GM19043 (cell line): Measurements from ENCODE around the gene SHF.
"Not testable (repeated sequence)": the region's sequence is repeated elsewhere in the genome, so short reads cannot be mapped to it uniquely, and the experiment has no call there.

Source experiments
- ATAC-seq: cut with Tn5 transposase; IDR thresholded peaks from one replicate; pipeline ENCODE4 v1.9.1; 2021; ENCODE audit warnings: low read depth; ENCODE audit not compliant: unreplicated experiment

Gene SHF

GRCh38 chr15:45148076-45149059 is 39.4 kb downstream of the SHF start:
- ATAC-seq = no peak

DNA sequence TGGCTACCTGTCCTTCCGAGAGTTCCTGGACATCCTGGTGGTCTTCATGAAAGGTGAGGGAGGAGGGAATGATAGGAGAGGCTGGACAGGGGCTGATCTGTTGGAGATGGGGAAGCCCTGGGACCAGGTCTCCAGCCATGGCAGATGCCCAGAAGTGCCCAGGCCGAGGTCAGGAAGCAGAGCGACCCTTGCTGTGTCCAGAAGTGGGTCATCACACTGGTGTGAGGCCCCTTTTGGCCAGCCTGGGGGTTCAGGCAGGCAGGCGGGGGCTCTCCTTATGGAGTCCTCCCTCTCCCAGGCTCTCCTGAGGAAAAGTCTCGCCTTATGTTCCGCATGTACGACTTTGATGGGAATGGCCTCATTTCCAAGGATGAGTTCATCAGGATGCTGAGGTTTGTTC is 40.2 kb downstream of the SHF start:
- no peak for ATAC-seq

- ATAC-seq = no peak
Measured at GRCh38 chr15:45146405-45146804, 41.4 kb downstream of the SHF start.

GRCh38 chr15:45144775-45145174 is 43.0 kb downstream of the SHF start:
- no peak for ATAC-seq

DNA sequence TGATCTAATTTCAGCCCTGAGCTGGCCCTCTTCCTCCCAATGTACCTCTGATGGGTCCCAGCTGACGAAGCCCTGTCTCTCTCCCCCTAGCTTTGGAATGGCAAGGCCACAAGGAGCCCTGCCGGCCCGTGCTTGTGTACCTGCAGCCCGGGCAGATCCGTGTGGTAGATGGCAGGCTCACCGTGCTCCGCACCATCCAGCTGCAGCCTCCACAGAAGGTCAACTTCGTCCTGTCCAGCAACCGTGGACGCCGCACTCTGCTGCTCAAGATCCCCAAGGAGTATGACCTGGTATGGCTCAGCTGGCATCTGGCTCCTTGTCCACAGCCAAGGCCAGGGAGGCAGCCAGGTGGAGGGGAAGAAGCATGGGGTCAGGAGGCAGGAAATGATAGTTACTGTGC is 43.8 kb downstream of the SHF start:
- no peak for ATAC-seq

- ATAC-seq = no peak
Measured at GRCh38 chr15:45143056-45143455, 44.7 kb downstream of the SHF start.

DNA sequence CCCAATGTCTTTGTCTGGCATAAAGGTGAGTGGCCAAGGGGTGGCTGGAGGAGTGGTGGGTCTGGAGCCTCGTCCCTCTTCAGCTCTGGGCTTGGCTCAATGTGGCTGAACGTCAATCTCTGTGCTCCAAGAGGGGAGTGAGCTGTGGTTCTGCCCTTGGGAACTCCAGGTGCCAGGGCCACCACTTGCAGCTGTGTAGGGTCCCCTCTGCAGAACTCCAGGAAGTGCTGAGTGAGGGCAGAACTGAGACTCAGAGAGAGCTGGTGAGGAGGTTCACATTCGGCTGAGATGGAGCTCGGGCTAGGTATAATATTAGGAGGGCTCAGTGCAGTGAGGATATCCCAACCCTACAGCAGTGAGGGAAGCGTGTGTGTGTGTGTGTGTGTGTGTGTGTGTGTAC is 46.4 kb downstream of the SHF start:
- ATAC-seq = no peak

GRCh38 chr15:45140557-45141250 is 47.1 kb downstream of the SHF start:
- ATAC-seq = no peak

DNA sequence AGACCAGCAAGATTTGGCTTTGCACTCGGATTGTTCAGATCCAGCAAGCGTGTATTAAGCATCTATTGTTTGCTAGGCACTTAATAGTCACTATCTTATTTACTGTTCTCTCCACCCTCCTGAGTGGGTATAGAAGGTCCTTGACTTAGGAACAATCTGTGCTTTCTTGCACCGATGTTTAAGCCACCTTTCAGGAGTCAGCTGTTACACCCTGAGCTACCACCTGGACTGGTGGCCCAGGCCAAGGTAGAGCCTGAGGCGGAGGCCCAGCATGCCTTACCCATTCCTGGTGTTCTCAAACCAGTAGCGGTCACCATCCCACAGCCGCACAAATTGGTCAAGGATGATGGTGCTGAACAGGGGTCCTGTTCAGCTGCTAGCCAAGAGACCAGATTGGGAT is 48.0 kb downstream of the SHF start:
- no peak for ATAC-seq

- ATAC-seq = no peak
Measured at GRCh38 chr15:45138814-45139765, 48.7 kb downstream of the SHF start.

- ATAC-seq = no peak
Measured at GRCh38 chr15:45137703-45138102, 50.1 kb downstream of the SHF start.

DNA sequence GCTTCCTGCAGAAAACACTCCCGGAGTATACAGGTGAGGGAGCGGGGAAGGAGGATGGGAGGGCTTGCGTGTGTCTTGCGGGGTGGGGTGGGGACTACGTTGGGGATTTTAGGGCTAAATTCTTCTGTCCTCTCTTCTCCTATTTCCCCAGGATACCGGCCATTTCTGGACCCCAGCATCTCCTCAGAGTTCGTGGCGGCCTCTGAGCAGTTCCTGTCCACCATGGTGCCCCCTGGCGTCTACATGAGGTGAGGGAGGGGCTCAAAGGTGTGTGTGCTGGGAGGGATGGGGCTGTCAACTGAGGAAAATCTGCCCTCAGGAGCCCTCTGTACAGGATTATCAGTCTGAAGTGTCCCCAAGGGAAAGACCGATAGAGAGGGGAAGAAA is 51.4 kb downstream of the SHF start:
- no peak for ATAC-seq

- not testable (repeated sequence) for ATAC-seq
Measured at GRCh38 chr15:45135705-45136377, 51.9 kb downstream of the SHF start.

- no peak for ATAC-seq
Measured at GRCh38 chr15:45134682-45135604, 52.8 kb downstream of the SHF start.

DNA sequence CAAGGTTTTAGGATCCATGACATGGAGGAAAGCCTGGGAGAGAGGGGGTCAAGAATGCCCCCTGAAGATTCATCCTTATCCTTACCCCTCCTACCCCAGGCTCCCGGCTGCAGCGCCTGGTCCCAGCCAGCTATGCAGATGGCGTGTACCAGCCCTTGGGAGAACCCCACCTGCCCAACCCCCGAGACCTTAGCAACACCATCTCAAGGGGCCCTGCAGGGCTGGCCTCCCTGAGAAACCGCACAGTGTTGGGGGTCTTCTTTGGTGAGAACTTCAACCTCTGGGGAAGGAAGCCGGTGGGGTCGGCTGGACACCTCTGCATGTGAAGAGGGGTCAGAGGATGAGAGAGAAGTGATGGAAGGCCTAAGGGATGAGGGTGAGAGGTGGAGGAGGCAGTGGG is 53.7 kb downstream of the SHF start:
- no peak for ATAC-seq

DNA sequence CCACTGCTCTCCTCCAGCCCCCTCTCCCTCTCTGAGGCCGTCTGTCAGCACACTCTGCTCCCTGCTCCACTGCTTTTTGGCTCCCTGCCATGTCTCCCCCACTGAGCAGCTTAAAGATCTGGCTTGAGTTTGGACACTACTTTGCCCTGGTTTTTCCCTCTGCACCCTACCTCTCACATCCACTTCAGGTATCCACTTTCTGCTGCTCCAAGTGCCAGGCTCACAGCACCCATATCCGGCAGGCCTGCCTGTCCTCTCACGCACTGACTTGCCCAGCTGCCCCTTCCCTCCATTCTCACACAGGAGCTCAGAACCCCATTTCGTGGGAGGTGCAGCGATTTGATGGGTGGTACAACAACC is 54.2 kb downstream of the SHF start:
- no peak for ATAC-seq

DNA sequence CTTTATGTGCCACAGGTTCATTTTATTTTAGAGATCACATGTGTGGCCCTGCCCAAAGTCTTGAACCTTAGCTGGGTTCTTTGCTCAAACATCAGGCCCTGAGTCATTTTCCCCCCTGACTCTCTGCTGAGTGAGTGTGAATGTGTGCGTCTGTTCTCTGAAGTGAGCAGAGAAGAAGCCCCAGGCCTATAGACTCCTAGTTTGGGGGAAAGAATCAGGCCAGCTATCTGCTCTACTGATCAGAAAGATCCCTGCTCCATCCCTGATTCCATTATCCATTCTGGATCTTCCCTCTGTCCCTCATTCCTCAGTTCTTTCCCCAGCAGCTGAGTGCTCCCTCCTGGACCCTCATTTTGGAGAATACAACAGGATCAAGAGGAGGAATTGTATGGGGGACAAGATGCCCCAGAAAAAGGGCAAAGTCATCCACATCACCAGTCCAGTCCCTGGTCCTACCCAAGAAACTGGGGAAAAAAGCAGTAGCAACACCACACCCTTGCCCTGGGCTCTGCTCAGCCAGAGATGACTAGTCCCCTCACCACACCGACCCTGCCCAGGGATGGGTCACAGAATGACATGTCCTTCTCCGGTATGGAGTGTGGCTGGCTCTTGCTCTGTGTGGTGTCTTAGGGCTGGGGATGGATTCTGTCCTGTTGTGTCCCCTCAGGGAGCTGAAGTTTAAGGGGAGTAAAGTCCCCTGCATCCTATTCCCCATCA is 54.8 kb downstream of the SHF start:
- no peak for ATAC-seq

GRCh38 chr15:45131510-45131909 is 56.3 kb downstream of the SHF start:
- no peak for ATAC-seq
